Activated CD8-positive, alpha-beta T cell treated with anti-CD3 and anti-CD28 coated beads for 36 hours (primary cell): ENCODE data around the gene GNL2. TPM values are rescaled to one million over a fixed set of nuclear protein-coding genes. Genes with fewer than 3 reads are reported as not detected.

Source experiments
- ATAC-seq: fragments of 200-7000 bp; cut with Tn5 transposase; one replicate; pipeline ENCODE4 v1.10.0; 2021; ENCODE audit warnings: mild to moderate bottlenecking, moderate library complexity
- CTCF ChIA-PET: fragments of 350-600 bp; sonication (Branson Sonifier 250); formaldehyde crosslinking; loops from one replicate; lab custom pipeline; 2021; ENCODE audit warnings: antibody characterized with exemption; lab: Charles Lee
- POLR2A ChIA-PET: fragments of 350-600 bp; sonication (Branson Sonifier 250); formaldehyde crosslinking; loops from one replicate; lab custom pipeline; 2021; ENCODE audit warnings: antibody characterized with exemption; lab: Charles Lee
- DNase-seq: peaks from one replicate; pipeline ENCODE4 v3.0.0-alpha.2; 2020
- H3K27ac Mint-ChIP-seq: one replicate; pipeline ENCODE4 v1.8.0; 2021; ENCODE audit warnings: mild to moderate bottlenecking, mixed read lengths
- H3K27me3 Mint-ChIP-seq: one replicate; pipeline ENCODE4 v1.8.0; 2021; ENCODE audit warnings: mixed read lengths
- H3K36me3 Mint-ChIP-seq: one replicate; pipeline ENCODE4 v1.8.0; 2021; ENCODE audit warnings: low read depth, mixed read lengths
- H3K4me1 Mint-ChIP-seq: one replicate; pipeline ENCODE4 v1.8.0; 2021; ENCODE audit warnings: low read depth, mixed read lengths
- H3K4me3 Mint-ChIP-seq: one replicate; pipeline ENCODE4 v1.8.0; 2021; ENCODE audit warnings: mild to moderate bottlenecking, moderate library complexity, mixed read lengths
- H3K9me3 Mint-ChIP-seq: one replicate; pipeline ENCODE4 v1.8.0; 2021; ENCODE audit warnings: mixed read lengths
- intact Hi-C: fragments of 100-400 bp; cut with micrococcal nuclease; formaldehyde crosslinking; loops from one replicate; pipeline ENCODE4 v1.10.0; 2022
- total RNA-seq, 2 experiments: library from RNA; stranded (reverse); gene quantifications; one replicate each; pipeline ENCODE4 v1.2.3, GENCODE V29; 2021
- TF ChIP-seq, protein P1 (sequence below): fragments of 200-600 bp; IDR thresholded peaks from one replicate; pipeline ENCODE4 v1.8.0; 2022; ENCODE audit warnings: antibody characterized with exemption, mild to moderate bottlenecking

The GNL2 gene
- total RNA-seq, 2 experiments from 2014 or later, result 76.4 to 77.8 TPM

DNA sequence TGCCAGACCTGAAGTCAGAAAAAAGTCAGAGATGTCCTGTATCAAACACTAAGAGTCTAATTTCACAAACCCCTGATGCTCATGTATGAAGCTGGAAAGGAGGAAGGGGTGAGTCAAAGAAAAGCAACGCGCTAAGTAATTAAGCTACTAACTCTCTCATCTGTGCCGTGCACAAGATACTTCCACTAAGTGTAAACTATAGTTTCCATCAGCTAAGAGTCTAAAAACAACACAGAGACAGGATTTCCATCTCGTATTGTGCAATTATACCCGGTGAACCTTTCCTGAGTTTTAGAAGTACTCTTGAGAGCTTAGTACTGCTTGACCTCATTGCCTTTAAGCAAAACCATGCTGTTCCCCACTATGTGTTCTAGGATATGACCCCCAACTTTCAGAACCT, 20.0 kb downstream of the GNL2 start:
- TF ChIP-seq, protein P1, sequence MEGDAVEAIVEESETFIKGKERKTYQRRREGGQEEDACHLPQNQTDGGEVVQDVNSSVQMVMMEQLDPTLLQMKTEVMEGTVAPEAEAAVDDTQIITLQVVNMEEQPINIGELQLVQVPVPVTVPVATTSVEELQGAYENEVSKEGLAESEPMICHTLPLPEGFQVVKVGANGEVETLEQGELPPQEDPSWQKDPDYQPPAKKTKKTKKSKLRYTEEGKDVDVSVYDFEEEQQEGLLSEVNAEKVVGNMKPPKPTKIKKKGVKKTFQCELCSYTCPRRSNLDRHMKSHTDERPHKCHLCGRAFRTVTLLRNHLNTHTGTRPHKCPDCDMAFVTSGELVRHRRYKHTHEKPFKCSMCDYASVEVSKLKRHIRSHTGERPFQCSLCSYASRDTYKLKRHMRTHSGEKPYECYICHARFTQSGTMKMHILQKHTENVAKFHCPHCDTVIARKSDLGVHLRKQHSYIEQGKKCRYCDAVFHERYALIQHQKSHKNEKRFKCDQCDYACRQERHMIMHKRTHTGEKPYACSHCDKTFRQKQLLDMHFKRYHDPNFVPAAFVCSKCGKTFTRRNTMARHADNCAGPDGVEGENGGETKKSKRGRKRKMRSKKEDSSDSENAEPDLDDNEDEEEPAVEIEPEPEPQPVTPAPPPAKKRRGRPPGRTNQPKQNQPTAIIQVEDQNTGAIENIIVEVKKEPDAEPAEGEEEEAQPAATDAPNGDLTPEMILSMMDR, result no peak
- CTCF ChIA-PET, result interaction anchor here (0.8 to 2.0 kb wide), 3 partner anchors 96 to 285 kb away, joined by 3 to 4 read pairs (median 4); no protein-coding TSS in a partner anchor
- intact Hi-C loops, result no loop called here
- no peaks in the 10 kb centered on the region for H3K27me3 Mint-ChIP-seq
- peak overlapping the region; percentile 80 for H3K27ac Mint-ChIP-seq
- peaks cover 68% of the 10 kb centered on the region for H3K36me3 Mint-ChIP-seq
- H3K9me3 Mint-ChIP-seq, result no peaks in the 10 kb centered on the region
- H3K4me1 Mint-ChIP-seq, result peaks cover 56% of the 10 kb centered on the region
- DNase-seq (no peak), ATAC-seq (no peak)
- H3K4me3 Mint-ChIP-seq, result no peak overlapping the region
- POLR2A ChIA-PET, result interaction anchor here (1.4 to 1.5 kb wide), 2 partner anchors 10 to 100 kb away, joined by 4 to 5 read pairs; no protein-coding TSS in a partner anchor

DNA sequence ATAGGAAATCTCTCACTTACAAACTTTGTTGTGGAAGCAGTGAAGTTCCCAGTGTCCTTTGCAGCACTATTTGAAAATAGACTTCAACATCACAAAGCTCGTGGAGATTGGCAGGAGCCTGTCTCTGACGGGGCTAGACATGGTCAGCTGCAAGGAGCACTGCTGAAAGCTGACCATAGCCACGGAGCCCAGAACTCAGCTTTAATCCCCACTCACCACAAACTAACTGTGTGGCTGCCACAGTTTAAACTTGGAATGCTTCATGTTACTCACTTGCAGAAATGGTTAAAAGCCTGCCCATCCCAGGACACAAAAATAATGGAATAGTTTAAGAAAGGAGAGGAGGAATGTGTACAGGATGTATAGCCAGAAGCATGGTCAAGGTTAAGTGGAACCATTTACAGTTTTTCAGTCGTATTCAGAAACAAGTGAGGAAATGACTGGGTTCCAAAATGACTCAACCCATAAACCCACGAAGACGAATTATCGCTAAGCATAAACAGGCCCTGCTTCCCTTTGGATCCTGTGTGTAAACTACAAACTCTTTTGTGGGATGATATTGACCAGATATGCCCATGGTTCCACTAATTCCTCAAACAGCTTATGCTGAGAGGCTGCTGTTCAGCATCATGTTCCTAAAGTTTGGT, 20.8 kb downstream of the GNL2 start:
- TF ChIP-seq, protein P1, result no peak
- intact Hi-C loops, result no loop called here
- Mint-ChIP-seq H3K27me3 (no peaks in the 10 kb centered on the region), H3K27ac (peak overlapping the region; percentile 80), H3K36me3 (peaks cover 68% of the 10 kb centered on the region), H3K9me3 (no peaks in the 10 kb centered on the region), H3K4me3 (no peak overlapping the region), H3K4me1 (peaks cover 60% of the 10 kb centered on the region)
- DNase-seq, result peak; percentile 20
- ATAC-seq, result peak; percentile 58
- CTCF ChIA-PET, result interaction anchor here (1.0 to 2.0 kb wide), 4 partner anchors 8 to 285 kb away, joined by 3 to 4 read pairs (median 4); no protein-coding TSS in a partner anchor
- POLR2A ChIA-PET, result interaction anchor here (0.9 to 1.5 kb wide), 3 partner anchors 9 to 100 kb away, joined by 3 to 5 read pairs (median 4); no protein-coding TSS in a partner anchor

DNA sequence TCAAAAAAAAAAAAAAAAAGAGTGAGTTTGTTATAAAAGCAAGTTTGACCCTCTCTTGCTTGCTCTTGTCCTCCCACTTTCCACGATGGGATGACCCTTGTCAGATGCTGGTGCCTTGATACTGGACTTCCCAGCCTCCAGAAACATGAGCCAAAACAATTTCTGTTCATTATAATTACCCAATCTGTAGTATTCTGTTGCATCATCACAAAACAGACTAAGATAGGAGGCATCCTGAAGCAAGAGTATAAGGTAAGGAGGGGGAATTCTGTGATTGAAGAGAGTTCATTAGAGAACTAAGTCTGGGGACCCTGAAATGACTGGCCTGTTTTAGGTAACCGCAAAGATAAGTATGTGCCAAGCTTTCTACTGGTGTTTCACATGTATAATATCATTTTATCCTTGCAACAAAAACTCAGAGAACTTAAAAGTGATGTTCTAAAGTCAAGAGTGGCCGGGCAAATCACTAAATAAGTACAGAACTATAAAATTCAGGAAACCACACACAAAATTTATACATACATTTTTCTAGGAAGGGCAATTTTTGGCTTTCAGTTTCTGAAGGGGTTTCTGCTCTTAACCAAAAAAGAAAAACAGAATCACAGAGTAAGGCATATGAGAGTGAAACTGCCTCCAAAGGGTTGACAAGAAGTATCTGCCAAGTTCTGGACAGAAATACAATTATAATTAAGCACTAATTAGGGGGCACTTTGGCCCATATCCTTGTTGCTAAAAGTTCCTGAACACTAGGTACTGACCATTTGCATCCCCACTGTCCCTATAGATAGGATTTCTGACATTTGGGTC, 25.0 kb downstream of the GNL2 start:
- Mint-ChIP-seq H3K9me3 (no peaks in the 10 kb centered on the region), H3K27ac (peak overlapping the region; percentile 68), H3K36me3 (peaks cover 74% of the 10 kb centered on the region), H3K27me3 (no peaks in the 10 kb centered on the region), H3K4me3 (no peak overlapping the region), H3K4me1 (peaks cover 40% of the 10 kb centered on the region)
- ChIA-PET POLR2A (interaction anchor here (0.6 kb wide), 1 partner anchor 194 kb away, joined by 3 read pairs; no protein-coding TSS in a partner anchor), CTCF (no interaction called here)
- TF ChIP-seq, protein P1, result no peak
- DNase-seq (no peak), ATAC-seq (peak; percentile 32)
- intact Hi-C loops, result no loop called here

DNA sequence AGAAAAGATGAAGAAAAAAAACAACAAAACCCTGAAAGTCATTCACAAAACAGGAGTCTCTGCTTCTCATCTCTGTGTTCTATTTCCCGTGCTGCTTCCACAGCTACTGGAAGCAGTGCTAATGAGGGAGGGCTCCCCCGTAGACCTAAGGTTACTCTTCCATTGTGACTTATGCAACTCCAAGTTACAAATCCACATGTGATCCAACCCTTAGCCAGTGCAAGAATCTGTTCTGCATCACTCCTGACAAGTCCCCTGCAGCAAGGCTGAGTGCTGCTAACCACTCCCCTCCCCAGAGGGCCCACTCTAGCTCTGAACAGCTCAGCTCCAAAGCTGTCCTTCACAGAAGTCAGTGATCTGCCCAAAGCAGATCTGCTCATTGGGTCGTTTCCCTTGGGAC, 28.7 kb downstream of the GNL2 start:
- ATAC-seq, result no peak
- peaks cover 16% of the 10 kb centered on the region for H3K4me1 Mint-ChIP-seq
- H3K36me3 Mint-ChIP-seq, result peaks cover 43% of the 10 kb centered on the region
- no peak overlapping the region for H3K27ac Mint-ChIP-seq
- H3K27me3 Mint-ChIP-seq, result no peaks in the 10 kb centered on the region
- intact Hi-C loops, result no loop called here
- ChIA-PET CTCF (interaction anchor here (0.8 kb wide), 1 partner anchor 55 kb away, joined by 3 read pairs; no protein-coding TSS in a partner anchor), POLR2A (interaction anchor here (0.8 to 1.5 kb wide), 2 partner anchors 13 to 27 kb away, joined by 3 to 4 read pairs; partner anchors contain the start of gene SNIP1)
- H3K9me3 Mint-ChIP-seq, result no peaks in the 10 kb centered on the region
- TF ChIP-seq, protein P1, result no peak
- DNase-seq, result no peak
- H3K4me3 Mint-ChIP-seq, result no peak overlapping the region
